HTR-8/SVneo (cell line): Measurements from ENCODE around the gene DUSP5.

Source experiments
- DNase-seq: peaks from one replicate; pipeline ENCODE4 v3.0.0; 2011; ENCODE audit warnings: low spot score, mixed read lengths; ENCODE audit not compliant: insufficient read length
- FAIRE-seq: peaks from 2 replicates; lab custom pipeline; 2011; peaks lifted over from hg19 to GRCh38; lab: Jason Lieb, UNC

DUSP5 gene

DNA sequence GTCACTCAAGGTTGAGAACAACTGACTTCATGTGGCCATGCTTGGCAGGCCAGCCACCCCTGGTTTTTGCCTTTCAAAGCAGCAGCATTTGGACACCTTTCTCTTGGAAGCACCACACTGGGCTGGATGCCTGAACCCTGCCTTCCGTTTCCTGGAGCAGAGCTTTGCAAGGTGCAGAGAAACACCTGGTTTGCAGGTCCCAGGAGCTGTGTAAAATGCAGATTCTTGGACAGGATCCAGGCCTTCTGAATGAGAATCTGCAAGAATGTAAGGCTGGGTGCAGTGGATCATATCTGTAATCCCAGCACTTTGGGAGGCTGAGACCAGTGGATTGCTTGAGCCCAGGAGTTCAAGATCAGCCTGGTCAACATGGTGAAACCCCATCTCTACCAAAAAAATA lies 18.0 kb upstream of the DUSP5 start:
- FAIRE-seq: no peak
- no peak for DNase-seq

DNA sequence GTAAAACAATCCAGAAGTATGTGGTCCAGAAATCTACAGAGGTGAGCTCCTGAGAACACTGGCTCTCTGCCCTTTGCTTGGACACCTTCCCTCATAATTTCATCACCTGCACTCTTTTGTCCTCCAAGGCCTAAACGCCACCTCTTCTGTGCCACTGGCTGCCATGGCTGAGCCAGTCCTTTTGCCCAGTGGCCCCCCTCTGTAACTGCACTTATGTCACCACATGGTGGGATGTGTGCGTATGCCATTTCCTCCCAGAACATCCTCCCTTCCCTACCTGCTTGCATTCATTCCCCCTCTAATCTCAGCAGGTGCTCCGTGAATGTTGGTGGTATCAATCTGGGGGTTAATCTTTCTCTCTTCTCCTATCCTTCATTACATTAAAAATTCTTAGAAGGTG lies 17.3 kb upstream of the DUSP5 start:
- no peak for DNase-seq
- no peak for FAIRE-seq

DNA sequence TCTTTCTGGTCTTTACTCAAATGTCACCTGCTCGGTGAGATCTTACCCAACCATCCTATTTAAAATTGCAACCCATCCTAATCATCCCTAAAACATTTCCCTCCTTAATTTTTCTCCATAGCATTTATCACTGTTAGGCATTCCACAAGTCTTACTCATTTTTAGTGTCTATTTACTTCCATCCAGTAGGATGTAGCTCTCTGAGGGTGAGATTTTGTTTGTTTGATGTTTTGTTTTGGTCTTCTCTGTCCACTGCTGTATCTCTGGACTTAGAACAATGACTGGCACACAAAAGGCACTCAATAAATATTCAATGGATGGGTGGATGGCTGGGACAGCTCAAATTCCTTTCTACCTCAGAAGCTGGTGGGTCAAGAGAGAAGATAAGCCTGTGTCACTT lies 15.8 kb upstream of the DUSP5 start:
- FAIRE-seq: no peak

DNA sequence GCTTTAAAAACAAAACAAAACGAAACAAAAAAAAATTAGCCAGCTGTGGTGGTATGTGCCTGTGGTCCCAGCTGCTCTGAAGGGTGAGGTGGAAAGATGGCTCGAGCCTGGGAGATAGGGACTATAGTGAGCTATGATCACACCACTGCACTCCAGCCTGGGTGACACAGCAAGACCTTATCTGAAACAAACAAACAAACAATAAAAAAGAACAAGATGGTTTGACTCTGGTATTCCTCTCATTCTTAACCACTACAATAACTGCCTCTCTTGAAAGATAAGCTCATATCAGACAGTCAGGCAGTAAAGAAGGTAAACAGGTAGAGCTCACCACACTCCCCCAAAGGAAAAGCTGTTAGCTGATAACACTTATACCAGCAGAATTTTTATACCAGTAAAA lies 14.1 kb upstream of the DUSP5 start:
- DNase-seq (no peak), FAIRE-seq (no peak)

More for the DNA sequence above, 15.8 kb upstream of the DUSP5 start:
- no peak for DNase-seq

DNA sequence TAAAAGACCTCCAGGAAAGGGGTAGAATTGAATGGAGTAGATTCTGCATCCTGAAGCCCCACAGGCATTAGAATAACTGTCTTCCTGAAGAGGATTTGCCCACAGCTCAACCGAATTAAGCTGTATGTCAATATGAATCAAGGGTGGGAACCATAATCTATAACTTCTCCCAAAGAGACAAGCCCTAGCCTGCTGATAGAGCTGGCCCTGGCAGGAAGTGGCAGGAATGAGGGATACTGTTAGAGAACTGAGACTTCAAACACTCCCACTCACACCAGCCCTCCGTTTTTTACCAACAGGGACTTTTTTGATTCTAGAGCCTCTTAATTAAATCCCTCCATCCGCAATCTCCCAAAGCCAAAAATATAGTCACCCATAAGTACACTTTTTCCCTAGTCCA lies 12.2 kb upstream of the DUSP5 start:
- DNase-seq (no peak), FAIRE-seq (no peak)

DNA sequence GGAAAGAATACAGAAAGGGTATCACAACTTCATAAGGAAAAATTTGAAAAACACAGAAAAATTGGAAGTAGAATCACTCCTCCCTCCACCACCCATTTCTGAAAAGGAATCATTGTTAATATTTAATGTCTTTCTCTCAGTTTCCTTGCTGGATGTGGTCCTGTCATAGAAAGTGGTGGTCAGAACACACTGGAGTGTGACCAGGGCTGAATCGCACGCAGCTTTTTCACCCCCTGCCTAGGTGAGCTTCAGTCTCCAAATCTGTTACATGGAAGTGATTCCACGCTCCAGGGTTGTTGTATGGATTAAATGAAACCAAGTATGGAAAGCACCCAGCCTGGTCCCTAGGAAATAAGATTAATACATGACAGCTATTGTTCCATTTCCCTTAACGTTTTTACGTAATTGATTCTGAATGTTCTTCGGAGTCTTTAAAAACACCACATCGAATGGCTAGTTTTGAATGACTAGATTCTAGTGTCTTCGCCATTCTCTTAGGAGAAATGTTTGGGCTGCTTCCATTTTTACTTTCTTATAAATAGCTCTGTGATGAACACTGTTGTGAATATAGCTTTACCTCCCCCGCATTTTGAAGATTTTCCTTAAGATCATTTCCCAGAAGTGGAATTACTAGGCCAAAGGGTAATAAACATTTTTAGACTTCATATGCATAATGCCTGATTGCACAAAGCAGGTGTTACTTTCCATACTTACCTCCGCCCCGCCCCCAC lies 10.9 kb upstream of the DUSP5 start:
- DNase-seq (no peak), FAIRE-seq (no peak)

DNA sequence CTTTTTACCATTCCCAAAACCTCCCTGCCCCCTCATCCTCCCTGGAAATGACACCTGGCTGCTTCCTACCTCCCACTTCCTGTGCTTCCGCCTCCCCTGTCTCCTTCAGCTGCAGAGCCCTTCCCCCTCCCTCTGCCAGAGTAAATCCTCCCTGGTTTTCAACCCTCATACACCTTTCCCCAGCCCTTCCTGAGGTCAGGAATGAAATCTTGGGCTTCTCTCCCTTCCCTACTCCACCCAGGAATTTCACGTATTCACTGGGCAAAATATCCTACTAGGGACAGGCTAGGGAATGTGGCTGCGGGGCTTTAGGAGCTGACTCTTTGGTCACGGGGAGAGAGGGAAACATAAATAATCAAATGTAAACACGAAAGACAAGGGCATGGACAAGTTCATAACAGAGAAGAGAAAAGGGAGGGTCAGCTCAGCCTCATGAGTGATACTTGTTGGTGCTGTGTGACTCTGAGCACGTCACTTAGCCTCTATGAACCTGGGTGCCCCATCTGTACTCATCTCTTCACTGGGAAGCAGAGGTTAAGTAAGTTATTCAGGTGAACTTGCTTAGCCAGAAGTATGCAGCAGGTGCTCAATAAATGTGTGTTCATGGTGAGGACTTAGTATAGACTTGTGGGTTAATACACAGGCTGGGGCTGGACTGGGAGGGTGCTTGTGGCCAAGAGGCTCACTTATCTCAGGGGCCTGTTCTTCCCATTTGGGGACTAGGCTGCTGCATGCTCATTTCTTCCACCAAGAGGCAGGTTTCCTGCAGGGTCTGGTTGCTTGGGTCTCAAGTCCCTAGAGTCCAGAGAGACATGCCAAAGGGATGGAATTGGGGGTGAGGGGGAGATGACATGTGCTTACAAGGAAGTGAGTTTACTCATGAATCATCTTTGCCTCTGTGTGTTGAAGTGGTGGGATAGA lies 10.0 kb upstream of the DUSP5 start:
- DNase-seq: no peak

DNA sequence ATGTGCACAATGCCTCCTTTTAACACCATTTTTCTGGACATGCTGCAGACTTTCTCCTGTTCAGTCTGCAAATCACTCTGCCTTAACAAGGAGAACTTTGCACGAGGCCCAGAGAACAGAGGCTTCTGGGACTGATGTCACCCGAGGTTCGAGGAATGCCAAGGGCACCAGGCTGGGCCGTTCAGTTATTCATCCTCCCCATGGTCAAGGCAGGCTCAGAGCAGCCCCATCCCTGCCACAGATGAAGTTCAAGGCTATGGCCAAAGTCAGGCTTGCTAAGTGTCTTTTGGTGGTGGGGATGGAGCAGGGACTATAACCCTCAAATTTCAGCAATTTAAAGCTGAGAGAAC lies 9.4 kb upstream of the DUSP5 start:
- FAIRE-seq (no peak), DNase-seq (no peak)

More for the DNA sequence above, 10.0 kb upstream of the DUSP5 start:
- no peak for FAIRE-seq

DNA sequence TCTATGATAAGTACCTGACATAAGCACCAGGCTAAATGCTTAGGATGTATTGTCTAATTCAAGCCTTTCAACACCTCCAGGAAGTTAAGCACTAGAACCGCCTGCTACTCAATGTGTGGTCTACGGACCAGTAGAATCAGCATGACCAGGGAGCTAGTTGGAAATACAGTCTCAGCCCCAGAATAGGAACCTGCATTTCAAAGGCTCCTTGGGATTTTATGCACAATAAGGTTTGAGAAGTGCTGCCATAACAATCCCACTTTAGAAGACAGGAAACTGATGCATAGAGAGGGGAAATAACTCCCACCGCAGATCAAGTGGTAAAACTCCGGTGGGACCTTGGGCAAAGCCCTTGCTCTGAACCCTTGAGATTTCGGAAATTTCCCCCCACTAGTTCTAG lies 8.8 kb upstream of the DUSP5 start:
- DNase-seq (no peak), FAIRE-seq (no peak)

DNA sequence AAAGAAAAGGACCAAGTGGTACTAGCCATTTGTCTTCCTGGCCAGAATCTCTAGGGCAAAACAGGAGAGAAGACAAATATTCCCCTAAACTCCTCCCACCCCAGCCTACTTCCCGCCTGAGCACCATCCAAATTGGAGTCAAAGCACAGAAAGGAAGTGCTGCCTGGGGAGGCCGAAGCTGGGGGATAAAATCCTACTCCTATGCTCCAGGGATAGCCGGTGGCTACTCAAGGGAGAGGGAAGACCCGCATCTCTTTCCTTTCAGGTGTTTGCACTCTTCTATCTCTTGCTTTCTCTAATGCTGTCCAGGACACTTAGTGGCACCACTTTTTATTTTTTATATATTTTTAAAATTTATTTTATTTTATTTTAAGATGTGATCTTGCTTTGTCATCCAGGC lies 7.1 kb upstream of the DUSP5 start:
- FAIRE-seq: no peak

DNA sequence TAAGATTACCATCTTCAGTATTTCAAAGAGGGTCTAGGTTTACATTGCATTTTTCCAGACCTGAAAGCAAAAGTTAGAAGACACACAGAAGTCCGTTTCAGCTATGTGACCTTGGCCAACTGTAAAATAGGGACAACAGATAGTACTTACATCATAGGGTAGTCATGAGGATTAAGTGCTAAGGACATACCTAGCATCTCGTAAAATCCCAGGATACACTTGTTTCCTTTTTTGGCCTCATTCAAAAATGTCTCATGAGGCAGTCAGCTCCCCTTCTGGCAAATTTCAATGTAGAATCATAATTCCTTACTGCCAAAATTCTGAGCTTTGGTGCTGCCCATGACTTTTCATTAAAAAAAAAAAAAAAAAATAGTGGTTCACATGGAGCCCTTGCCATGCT lies 6.4 kb upstream of the DUSP5 start:
- DNase-seq (no peak), FAIRE-seq (no peak)

More for the DNA sequence above, 7.1 kb upstream of the DUSP5 start:
- no peak for DNase-seq

DNA sequence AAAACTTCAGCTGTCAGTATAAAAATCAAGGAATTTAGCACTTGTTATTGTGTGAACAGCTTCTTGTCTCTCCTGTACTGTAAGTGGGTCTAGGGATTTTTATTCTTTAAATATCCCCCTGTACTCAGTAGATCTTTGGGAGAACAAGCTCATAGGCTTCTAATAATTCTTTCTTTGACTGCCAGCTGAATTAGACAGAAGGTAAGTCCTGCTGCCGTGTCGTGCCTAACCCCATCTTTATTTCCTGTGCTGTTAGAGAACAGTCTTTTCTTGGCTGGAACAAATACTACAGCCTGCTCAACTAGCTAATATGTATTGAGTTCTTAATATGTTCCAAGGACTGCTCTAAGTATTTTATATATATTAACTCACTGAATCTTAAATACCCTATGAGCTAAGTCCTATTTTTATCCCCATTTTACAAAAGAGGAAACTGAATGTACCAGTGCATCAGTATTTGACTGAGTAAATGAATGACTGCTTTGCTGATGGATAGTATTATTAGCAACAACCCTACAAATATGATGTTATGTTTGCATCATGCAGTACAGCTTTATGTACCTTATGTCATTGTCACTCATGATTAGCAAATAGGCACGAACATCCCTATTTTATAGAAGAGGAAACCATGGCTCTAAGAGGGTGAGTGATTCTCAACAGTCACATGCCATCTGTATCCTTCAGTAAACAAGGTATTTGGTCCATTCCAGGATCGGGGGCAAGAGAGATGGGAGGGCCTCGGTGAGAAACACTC lies 5.5 kb upstream of the DUSP5 start:
- FAIRE-seq (no peak), DNase-seq (no peak)

DNA sequence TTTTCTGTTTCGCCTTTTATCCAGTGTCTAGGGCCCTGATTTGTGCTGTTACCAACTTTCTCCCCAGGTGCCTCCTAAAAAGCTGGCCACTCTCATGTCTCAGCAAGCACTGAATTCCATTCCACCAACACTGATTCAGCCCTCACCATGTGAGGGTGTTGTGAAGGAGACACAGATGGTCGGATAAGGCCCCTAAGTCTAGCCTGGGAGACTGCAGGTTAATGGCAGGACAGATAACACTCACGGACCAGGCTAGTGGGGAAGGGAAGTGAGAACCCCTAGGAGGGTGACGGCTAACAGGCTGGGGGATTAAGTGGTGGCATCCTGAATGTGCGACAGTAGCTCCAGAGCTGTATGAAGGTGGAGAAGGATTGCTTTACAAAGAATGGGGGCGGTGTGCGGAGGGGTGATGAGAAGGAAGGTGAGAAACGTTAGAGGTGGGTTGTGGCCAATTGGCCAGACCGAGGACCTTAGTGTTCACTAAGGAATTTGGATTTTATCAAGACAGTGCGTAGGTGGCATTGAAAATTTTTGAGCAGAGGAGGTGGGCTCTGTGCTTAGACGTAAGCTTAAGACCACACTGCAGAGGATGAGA lies 3.8 kb upstream of the DUSP5 start:
- DNase-seq (no peak), FAIRE-seq (no peak)

DNA sequence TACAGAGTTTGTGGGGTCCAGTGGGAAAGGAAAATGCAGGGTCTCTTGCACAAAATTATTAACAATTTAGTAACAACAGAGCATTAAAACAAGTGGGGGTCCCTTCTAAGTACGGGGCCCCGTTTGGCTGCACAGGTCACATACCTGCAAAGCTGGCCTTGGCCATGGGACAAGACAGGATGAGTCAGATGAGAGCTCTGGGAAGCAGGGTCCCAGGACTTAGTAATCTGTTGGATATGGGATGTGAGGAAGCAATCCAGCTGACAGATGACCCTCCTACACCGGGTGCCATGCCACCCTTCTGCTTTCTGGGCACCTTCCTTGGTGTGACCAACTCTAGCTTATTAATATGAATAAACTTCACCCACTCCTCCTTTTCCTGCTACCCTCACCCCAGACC lies 3.2 kb upstream of the DUSP5 start:
- DNase-seq: no peak
- FAIRE-seq: no peak

DNA sequence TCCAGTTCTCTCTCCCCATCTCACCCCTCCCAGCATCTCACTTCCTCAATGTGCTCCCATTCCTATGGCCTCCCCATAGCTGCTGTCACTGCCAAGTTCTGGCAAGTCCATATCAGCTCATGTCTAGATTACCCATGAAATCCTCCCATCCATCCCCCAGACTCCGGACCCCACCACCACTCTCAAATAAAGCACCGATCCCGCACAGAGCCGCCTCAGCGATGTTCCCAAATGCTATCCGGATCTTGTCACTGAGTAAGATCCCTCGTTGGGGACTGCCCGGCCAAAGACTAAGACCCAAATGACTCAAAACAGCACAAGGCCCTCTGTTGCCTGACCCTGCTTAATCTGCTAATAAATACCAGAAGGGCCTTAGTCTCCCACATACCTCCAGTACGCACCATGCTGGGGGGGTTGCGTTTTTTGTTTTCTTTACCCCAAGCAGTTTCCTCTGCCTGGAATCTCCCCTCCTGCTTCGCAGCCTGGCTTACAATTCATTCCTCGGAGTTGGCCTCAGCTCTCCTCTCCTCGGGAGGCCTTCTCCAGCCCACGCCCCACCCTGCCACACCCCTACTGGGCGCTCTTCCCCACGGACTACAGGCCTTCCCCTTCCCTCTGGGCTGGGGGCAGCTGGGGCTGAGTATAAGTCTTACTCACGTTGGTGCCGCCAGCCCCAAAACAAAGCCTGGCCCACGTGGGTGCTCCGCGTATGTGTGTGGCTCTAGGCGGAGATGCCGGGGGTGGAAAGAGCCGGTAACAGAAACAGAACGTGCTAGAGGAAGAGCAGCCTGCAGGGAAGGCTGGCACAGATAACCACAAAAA lies 1.8 kb upstream of the DUSP5 start:
- DNase-seq (no peak), FAIRE-seq (no peak)

DNA sequence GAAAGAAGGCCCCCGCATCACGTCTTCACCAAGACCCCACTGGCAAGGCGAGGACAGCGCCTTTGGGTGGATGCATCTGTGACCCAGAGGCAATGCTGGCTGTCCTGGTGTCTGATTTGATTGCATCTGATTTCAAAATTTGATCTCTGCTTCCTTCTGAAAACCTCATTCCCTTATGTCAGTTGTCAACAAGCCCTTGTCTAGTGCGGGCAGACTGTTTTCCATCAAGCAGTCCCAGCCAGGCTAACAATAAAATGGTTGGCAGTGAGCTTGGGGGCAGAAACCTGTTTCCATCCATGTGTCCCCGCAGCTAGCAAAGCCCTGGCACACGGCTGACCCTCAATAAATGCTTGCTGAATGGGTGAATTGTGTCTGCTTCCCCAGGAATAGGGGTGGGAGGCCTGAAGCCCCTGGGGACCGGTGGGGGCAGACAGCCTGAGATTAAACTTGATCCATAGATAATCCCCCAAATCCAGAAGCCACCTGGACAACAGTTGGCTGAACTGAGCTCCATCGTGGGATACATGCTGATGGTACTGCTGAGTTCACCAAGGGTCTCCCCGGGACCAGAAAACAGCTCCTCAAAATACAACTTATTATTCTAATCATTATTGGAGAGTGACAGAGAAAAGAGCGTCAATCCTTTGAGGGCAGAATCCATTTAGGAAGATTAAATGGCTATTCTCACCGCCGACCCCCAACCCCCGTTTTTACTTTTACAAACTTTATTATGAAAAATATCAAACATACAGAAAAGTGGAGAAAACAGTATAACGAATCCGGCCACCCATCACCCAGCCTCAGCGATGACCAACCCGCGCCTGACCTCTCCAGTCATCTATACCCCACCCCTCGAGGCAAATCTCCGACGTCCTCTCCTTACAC lies 912 bp upstream of the DUSP5 start:
- no peak for FAIRE-seq
- DNase-seq: no peak

DNA sequence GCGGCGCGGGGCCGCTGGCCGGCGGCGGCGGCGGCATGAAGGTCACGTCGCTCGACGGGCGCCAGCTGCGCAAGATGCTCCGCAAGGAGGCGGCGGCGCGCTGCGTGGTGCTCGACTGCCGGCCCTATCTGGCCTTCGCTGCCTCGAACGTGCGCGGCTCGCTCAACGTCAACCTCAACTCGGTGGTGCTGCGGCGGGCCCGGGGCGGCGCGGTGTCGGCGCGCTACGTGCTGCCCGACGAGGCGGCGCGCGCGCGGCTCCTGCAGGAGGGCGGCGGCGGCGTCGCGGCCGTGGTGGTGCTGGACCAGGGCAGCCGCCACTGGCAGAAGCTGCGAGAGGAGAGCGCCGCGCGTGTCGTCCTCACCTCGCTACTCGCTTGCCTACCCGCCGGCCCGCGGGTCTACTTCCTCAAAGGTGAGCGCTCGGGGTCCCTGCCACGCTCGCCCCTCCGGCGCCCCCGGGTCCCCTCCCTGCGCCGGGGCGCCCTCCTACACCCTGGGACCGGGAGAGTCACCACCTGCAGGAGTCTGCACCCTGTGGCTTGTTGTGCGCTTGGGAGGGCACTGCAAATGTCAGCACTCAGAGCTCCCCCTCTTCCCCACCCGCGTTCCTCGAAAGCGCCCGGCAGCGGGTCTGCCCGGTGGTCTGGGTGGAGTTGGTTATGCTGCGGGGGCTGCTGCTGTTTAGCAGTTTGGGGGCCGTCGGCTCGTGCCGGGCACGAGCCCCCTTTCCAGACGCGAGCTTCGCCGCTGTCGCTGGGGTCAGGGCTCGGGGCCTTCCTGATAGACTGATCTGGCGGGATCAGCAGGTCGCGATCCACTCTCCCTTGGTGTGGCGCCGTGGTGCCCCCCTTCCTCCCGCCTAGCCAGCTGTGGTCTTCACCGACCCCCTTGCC lies 627 bp downstream of the DUSP5 start:
- FAIRE-seq: no peak
- no peak for DNase-seq
